Effector memory CD4-positive, alpha-beta T cell (primary cell): ENCODE data around the gene DRC7.

ENCODE experiments used
- DNase-seq, 3 donors: peaks; one replicate each; pipeline ENCODE4 v3.0.0-alpha.2; 2020
- H3K27ac ChIP-seq: 2 replicates; pipeline ENCODE4 v1.7.0; 2013; ENCODE audit warnings: mild to moderate bottlenecking, low read length, moderate library complexity; ENCODE audit not compliant: insufficient read depth, poor library complexity, severe bottlenecking
- H3K27me3 ChIP-seq: replicated peaks from 2 replicates; pipeline ENCODE4 v1.7.0; 2013; ENCODE audit warnings: mild to moderate bottlenecking, low read length; ENCODE audit not compliant: insufficient read depth, control insufficient read depth, poor library complexity, severe bottlenecking
- H3K36me3 ChIP-seq: 2 replicates; pipeline ENCODE4 v1.7.0; 2013; ENCODE audit warnings: mild to moderate bottlenecking, low read length, moderate library complexity; ENCODE audit not compliant: control insufficient read depth, insufficient read depth
- H3K4me1 ChIP-seq: 2 replicates; pipeline ENCODE4 v1.7.0; 2013; ENCODE audit warnings: low read length, mild to moderate bottlenecking; ENCODE audit not compliant: control insufficient read depth, insufficient read depth, poor library complexity, severe bottlenecking
- H3K4me3 ChIP-seq: 2 replicates; pipeline ENCODE4 v1.7.0; 2013; ENCODE audit warnings: low read length, low read depth, mild to moderate bottlenecking; ENCODE audit not compliant: insufficient read depth, poor library complexity, severe bottlenecking
- H3K9me3 ChIP-seq: 2 replicates; pipeline ENCODE4 v1.7.0; 2013; ENCODE audit warnings: mild to moderate bottlenecking, low read length, moderate library complexity; ENCODE audit not compliant: control insufficient read depth

Gene DRC7

GRCh38 chr16:57734308-57734924, 39.8 kb downstream of the DRC7 start:
- H3K27me3 ChIP-seq: no peaks in the 10 kb centered on the region
- peak overlapping the region; percentile 79 for H3K4me3 ChIP-seq
- no peak for DNase-seq
- H3K36me3 ChIP-seq: no peaks in the 10 kb centered on the region
- H3K27ac ChIP-seq: peak overlapping the region; percentile 73
- H3K9me3 ChIP-seq: no peaks in the 10 kb centered on the region
- peaks cover 10% of the 10 kb centered on the region for H3K4me1 ChIP-seq

GRCh38 chr16:57734925-57735754, 40.5 kb downstream of the DRC7 start:
- Histone ChIP-seq H3K27me3 (no peaks in the 10 kb centered on the region), H3K9me3 (no peaks in the 10 kb centered on the region), H3K4me1 (peaks cover 10% of the 10 kb centered on the region), H3K27ac (peak overlapping the region; percentile 77), H3K4me3 (peak overlapping the region; percentile 82), H3K36me3 (no peaks in the 10 kb centered on the region)
- peak; percentile 95 to 96 (median 95) for DNase-seq

GRCh38 chr16:57735755-57736418, 41.3 kb downstream of the DRC7 start, which contains the start of gene KATNB1:
Gene KATNB1 (plus strand): TSS chr16:57735770. CDS start chr16:57737244, 1,474 bp downstream.
- H3K9me3 ChIP-seq: no peaks in the 10 kb centered on the region
- DNase-seq: no peak
- H3K27ac ChIP-seq: peak within 1 kb of the TSS; percentile 77
- H3K36me3 ChIP-seq: no peaks in the 10 kb centered on the region
- H3K27me3 ChIP-seq: no peaks in the 10 kb centered on the region
- H3K4me1 ChIP-seq: peaks cover 10% of the 10 kb centered on the region
- peak within 1 kb of the TSS; percentile 82 for H3K4me3 ChIP-seq

GRCh38 chr16:57736419-57737351, 42.1 kb downstream of the DRC7 start:
- no peaks in the 10 kb centered on the region for H3K27me3 ChIP-seq
- peak in 2 of 3 donors; percentile 33 to 36 for DNase-seq

GRCh38 chr16:57738844-57739243, 44.2 kb downstream of the DRC7 start:
- no peaks in the 10 kb centered on the region for H3K27me3 ChIP-seq
- DNase-seq: no peak
- peaks cover 10% of the 10 kb centered on the region for H3K4me1 ChIP-seq
- no peak overlapping the region for H3K27ac ChIP-seq
- H3K4me3 ChIP-seq: no peak overlapping the region
- H3K36me3 ChIP-seq: peaks cover 4% of the 10 kb centered on the region
- no peaks in the 10 kb centered on the region for H3K9me3 ChIP-seq

More at GRCh38 chr16:57736419-57737351, 42.1 kb downstream of the DRC7 start:
- H3K4me1 ChIP-seq: peaks cover 10% of the 10 kb centered on the region
- H3K9me3 ChIP-seq: no peaks in the 10 kb centered on the region
- peak overlapping the region; percentile 77 for H3K27ac ChIP-seq
- H3K36me3 ChIP-seq: no peaks in the 10 kb centered on the region
- peak overlapping the region; percentile 82 for H3K4me3 ChIP-seq

GRCh38 chr16:57739756-57740422, 45.3 kb downstream of the DRC7 start:
- Histone ChIP-seq H3K9me3 (no peaks in the 10 kb centered on the region), H3K27ac (no peak overlapping the region), H3K36me3 (peaks cover 4% of the 10 kb centered on the region), H3K27me3 (no peaks in the 10 kb centered on the region), H3K4me1 (peaks cover 10% of the 10 kb centered on the region), H3K4me3 (no peak overlapping the region)
- no peak for DNase-seq

- peaks cover 10% of the 10 kb centered on the region for H3K4me1 ChIP-seq
- peaks cover 4% of the 10 kb centered on the region for H3K36me3 ChIP-seq
- no peak overlapping the region for H3K27ac ChIP-seq
These were observed 45.9 kb downstream of the DRC7 start for GRCh38 chr16:57740423-57741071.

GRCh38 chr16:57741660-57742191, 47.1 kb downstream of the DRC7 start:
- H3K36me3 ChIP-seq: peaks cover 4% of the 10 kb centered on the region
- no peak overlapping the region for H3K4me3 ChIP-seq

More at GRCh38 chr16:57740423-57741071, 45.9 kb downstream of the DRC7 start:
- Histone ChIP-seq H3K4me3 (no peak overlapping the region), H3K9me3 (no peaks in the 10 kb centered on the region), H3K27me3 (no peaks in the 10 kb centered on the region)
- no peak for DNase-seq

More at GRCh38 chr16:57741660-57742191, 47.1 kb downstream of the DRC7 start:
- Histone ChIP-seq H3K27me3 (no peaks in the 10 kb centered on the region), H3K9me3 (no peaks in the 10 kb centered on the region), H3K4me1 (peaks cover 4% of the 10 kb centered on the region), H3K27ac (no peak overlapping the region)
- DNase-seq: no peak
